ENCODE measurements around the gene TMEM63B.
"Not testable (repeated sequence)": the region's sequence is repeated elsewhere in the genome, so short reads cannot be mapped to it uniquely, and the experiment has no call there.

The TMEM63B gene

GRCh38 chr6:44171899-44172546 lies 44.7 kb downstream of the TMEM63B start:
- no peak for DNase-seq (ENCODE audit: low read depth in 2 of 2)

- peak; percentile 40 to 62 for DNase-seq (ENCODE audit: low read depth in 2 of 2)
These were observed 45.6 kb downstream of the TMEM63B start for GRCh38 chr6:44172731-44173500.

GRCh38 chr6:44176130-44176761 lies 48.9 kb downstream of the TMEM63B start:
- no peak for DNase-seq (ENCODE audit: low read depth in 2 of 2)

GRCh38 chr6:44176762-44177509 lies 49.6 kb downstream of the TMEM63B start:
- no peak for DNase-seq (ENCODE audit: low read depth in 2 of 2)

GRCh38 chr6:44177691-44178423 lies 50.5 kb downstream of the TMEM63B start:
- DNase-seq (ENCODE audit: low read depth in 2 of 2), result no peak

- DNase-seq (ENCODE audit: low read depth in 2 of 2), result no peak
These were observed 51.2 kb downstream of the TMEM63B start for GRCh38 chr6:44178424-44179071.

- no peak for DNase-seq (ENCODE audit: low read depth in 2 of 2)
These were observed 51.8 kb downstream of the TMEM63B start for GRCh38 chr6:44179072-44179536.

- no peak for DNase-seq (ENCODE audit: low read depth in 2 of 2)
These were observed 52.3 kb downstream of the TMEM63B start for GRCh38 chr6:44179648-44180047.

- DNase-seq (ENCODE audit: low read depth in 2 of 2), result no peak
These were observed 53.1 kb downstream of the TMEM63B start for GRCh38 chr6:44180406-44180805.

- no peak for DNase-seq (ENCODE audit: low read depth in 2 of 2)
These were observed 53.5 kb downstream of the TMEM63B start for GRCh38 chr6:44180886-44181285.

GRCh38 chr6:44181784-44182183 lies 54.4 kb downstream of the TMEM63B start:
- not testable (repeated sequence) for DNase-seq (ENCODE audit: low read depth in 2 of 2)

- no peak for DNase-seq (ENCODE audit: low read depth in 2 of 2)
These were observed 55.6 kb downstream of the TMEM63B start for GRCh38 chr6:44182911-44183390.

- DNase-seq (ENCODE audit: low read depth in 2 of 2), result no peak
These were observed 56.4 kb downstream of the TMEM63B start for GRCh38 chr6:44183783-44184182.

- not testable (repeated sequence) for DNase-seq (ENCODE audit: low read depth in 2 of 2)
These were observed 58.0 kb downstream of the TMEM63B start for GRCh38 chr6:44185356-44185755.

GRCh38 chr6:44185953-44186634 lies 58.7 kb downstream of the TMEM63B start:
- DNase-seq (ENCODE audit: low read depth in 2 of 2), result no peak

GRCh38 chr6:44186635-44187025 lies 59.3 kb downstream of the TMEM63B start:
- DNase-seq (ENCODE audit: low read depth in 2 of 2), result no peak

- DNase-seq (ENCODE audit: low read depth in 2 of 2), result no peak
These were observed 61.5 kb downstream of the TMEM63B start for GRCh38 chr6:44188819-44189218.

- no peak for DNase-seq (ENCODE audit: low read depth in 2 of 2)
These were observed 61.9 kb downstream of the TMEM63B start for GRCh38 chr6:44189257-44189656.

GRCh38 chr6:44190715-44191114 lies 63.4 kb downstream of the TMEM63B start:
- DNase-seq (ENCODE audit: low read depth in 2 of 2), result no peak

GRCh38 chr6:44192428-44193041 lies 65.2 kb downstream of the TMEM63B start:
- DNase-seq (ENCODE audit: low read depth in 2 of 2), result no peak
